ENCODE measurements around the gene CNOT1.

GRCh38 chr16:58551496-58551895 is 78.1 kb downstream of the CNOT1 start:
- TF ChIP-seq CTCF (IDR thresholded peaks at IDR 0.05 in 4 of 5, conservative IDR thresholded peaks at IDR 0.05 in 1 of 5) (no peak), POLR2A (IDR thresholded peaks at IDR 0.05) (no peak)
